HEK293T (cell line): ENCODE data around the gene EHBP1L1.
A peak's percentile ranks its signal among the peaks of the same experiment; 100 is the strongest.

ENCODE experiments used
- CTCF ChIA-PET: fragments of 350-600 bp; formaldehyde crosslinking; extraction: SDS; loops from one replicate; lab custom pipeline; 2021; ENCODE audit warnings: antibody characterized with exemption, inconsistent platforms; lab: Yijun Ruan, JAX
- POLR2A ChIA-PET: fragments of 350-600 bp; formaldehyde crosslinking; extraction: SDS; loops from one replicate; lab custom pipeline; 2020; ENCODE audit warnings: antibody characterized with exemption, inconsistent platforms; lab: Yijun Ruan, JAX
- DNase-seq: peaks from one replicate; pipeline ENCODE4 v3.0.0; 2012; ENCODE audit warnings: mixed read lengths; ENCODE audit errors: extremely low spot score
- ARNT ChIP-seq: fragments of 450-650 bp; IDR thresholded peaks from 2 replicates; pipeline ENCODE4 v1.6.1; 2017; ENCODE audit warnings: mild to moderate bottlenecking
- BHLHE40 ChIP-seq: fragments of 450-650 bp; IDR thresholded peaks from 2 replicates; pipeline ENCODE4 v1.6.1; 2016; ENCODE audit warnings: mild to moderate bottlenecking, moderate library complexity, borderline replicate concordance
- CTBP1 ChIP-seq: fragments of 450-650 bp; IDR thresholded peaks from 2 replicates; pipeline ENCODE4 v1.6.1; 2016; ENCODE audit warnings: borderline replicate concordance
- ELF4 ChIP-seq: fragments of 450-650 bp; IDR thresholded peaks from 2 replicates; pipeline ENCODE4 v1.6.1; 2017; ENCODE audit warnings: antibody characterized with exemption
- FOXA1 ChIP-seq: fragments of 450-650 bp; IDR thresholded peaks from 2 replicates; pipeline ENCODE4 v1.6.1; 2016; ENCODE audit warnings: mild to moderate bottlenecking
- FOXK2 ChIP-seq: fragments of 450-650 bp; IDR thresholded peaks from 2 replicates; pipeline ENCODE4 v1.6.1; 2016; ENCODE audit warnings: mild to moderate bottlenecking
- FOXM1 ChIP-seq: fragments of 450-650 bp; IDR thresholded peaks from 2 replicates; pipeline ENCODE4 v1.6.1; 2017; ENCODE audit warnings: mild to moderate bottlenecking, borderline replicate concordance
- HDGF ChIP-seq: fragments of 450-650 bp; IDR thresholded peaks from 2 replicates; pipeline ENCODE4 v1.6.1; 2017; ENCODE audit warnings: antibody characterized with exemption, borderline replicate concordance
- L3MBTL2 ChIP-seq: fragments of 450-650 bp; conservative IDR thresholded peaks from 2 replicates; pipeline ENCODE4 v1.6.1; 2016; ENCODE audit warnings: mild to moderate bottlenecking
- LEF1 ChIP-seq: fragments of 450-650 bp; IDR thresholded peaks from 2 replicates; pipeline ENCODE4 v1.6.1; 2017; ENCODE audit warnings: mild to moderate bottlenecking, borderline replicate concordance
- NFRKB ChIP-seq: fragments of 450-650 bp; IDR thresholded peaks from 2 replicates; pipeline ENCODE4 v1.6.1; 2016; ENCODE audit warnings: mild to moderate bottlenecking, moderate library complexity
- SP1 ChIP-seq: fragments of 450-650 bp; IDR thresholded peaks from 2 replicates; pipeline ENCODE4 v1.6.1; 2017
- SUZ12 ChIP-seq: fragments of 450-650 bp; IDR thresholded peaks from 2 replicates; pipeline ENCODE4 v1.6.1; 2016; ENCODE audit warnings: mild to moderate bottlenecking
- TARDBP ChIP-seq: fragments of 450-650 bp; IDR thresholded peaks from 2 replicates; pipeline ENCODE4 v1.6.1; 2016
- ZNF384 ChIP-seq: fragments of 450-650 bp; IDR thresholded peaks from 2 replicates; pipeline ENCODE4 v1.6.1; 2016
- TF ChIP-seq, protein P1 (sequence below): fragments of 450-650 bp; IDR thresholded peaks from 2 replicates; pipeline ENCODE4 v1.6.1; 2016

EHBP1L1 gene

DNA sequence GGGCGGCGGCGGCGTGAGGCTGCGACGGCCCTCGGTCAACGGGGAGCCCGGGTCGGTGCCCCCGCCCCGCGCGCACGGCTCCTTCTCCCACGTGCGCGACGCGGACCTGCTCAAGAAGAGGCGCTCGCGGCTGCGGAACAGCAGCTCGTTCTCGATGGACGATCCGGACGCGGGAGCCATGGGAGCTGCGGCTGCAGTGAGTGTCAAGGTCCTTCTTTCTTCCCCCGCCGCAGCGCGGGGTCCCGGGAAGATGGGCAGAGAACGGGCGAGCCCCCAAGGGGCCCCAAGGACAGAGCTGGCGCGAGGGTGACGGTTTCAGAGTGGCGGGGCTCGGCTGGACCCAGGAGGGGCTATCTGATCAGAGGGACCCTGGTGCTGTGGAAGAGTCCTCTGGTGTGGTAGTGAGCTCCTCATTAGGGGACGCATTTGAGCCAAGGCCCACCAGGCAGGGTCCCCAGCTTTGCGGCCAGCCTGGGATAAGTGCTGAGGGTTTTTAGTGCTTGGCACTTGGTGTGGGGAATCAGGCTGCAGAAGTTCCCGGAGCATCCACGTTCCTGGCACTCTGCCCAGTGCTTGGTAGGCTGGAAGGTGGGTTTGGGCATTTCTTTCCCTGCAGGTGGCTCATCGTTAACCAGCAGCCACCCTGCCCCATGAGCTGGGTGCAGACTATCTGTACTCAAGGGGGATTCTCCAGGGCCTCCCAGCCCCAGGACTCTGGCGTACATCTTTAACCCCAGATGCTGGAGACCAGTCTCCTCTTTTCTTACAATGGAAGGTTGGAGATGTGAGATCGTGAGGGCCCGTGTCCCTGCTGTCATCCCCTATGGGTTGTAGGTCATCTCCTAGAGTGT, 9.8 kb downstream of the EHBP1L1 start:
- CTCF ChIA-PET: interaction anchor here (0.9 to 1.2 kb wide), 3 partner anchors 8 to 45 kb away, joined by 3 to 5 read pairs (median 4); partner anchors contain the start of gene FAM89B
- POLR2A ChIA-PET: interaction anchor here (1.4 to 1.5 kb wide), 2 partner anchors 8 to 14 kb away, joined by 4 read pairs; no protein-coding TSS in a partner anchor
- TF ChIP-seq, protein P1, sequence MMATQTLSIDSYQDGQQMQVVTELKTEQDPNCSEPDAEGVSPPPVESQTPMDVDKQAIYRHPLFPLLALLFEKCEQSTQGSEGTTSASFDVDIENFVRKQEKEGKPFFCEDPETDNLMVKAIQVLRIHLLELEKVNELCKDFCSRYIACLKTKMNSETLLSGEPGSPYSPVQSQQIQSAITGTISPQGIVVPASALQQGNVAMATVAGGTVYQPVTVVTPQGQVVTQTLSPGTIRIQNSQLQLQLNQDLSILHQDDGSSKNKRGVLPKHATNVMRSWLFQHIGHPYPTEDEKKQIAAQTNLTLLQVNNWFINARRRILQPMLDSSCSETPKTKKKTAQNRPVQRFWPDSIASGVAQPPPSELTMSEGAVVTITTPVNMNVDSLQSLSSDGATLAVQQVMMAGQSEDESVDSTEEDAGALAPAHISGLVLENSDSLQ: no peak
- no peak for TF ChIP-seq HDGF
- no peak for TF ChIP-seq SUZ12

DNA sequence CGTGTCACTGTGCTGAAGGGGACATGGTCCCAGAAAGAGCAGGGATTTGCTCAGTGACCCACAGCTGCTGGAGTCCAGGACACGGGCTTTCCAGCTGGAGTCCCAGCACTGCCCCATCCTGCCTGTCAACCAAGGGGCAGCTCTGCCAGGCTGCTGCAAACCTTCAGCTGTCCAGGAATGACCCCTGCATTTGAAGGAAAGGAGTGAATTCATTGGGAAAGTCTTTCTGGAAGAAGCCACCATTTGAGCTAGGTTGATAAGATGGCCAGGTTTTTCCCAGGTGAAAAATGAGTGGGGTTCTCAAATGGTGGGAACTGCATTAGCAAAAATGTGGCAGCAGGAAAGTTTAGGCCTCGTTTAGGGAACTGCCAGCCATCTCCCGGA, 10.4 kb downstream of the EHBP1L1 start:
- CTCF ChIA-PET: interaction anchor here (0.9 to 1.2 kb wide), 2 partner anchors 8 to 13 kb away, joined by 4 to 5 read pairs; partner anchors contain the start of gene FAM89B
- POLR2A ChIA-PET: interaction anchor here (1.4 to 1.5 kb wide), 2 partner anchors 9 to 15 kb away, joined by 4 read pairs; no protein-coding TSS in a partner anchor
- no peak for DNase-seq
- TF ChIP-seq FOXK2: no peak

More for the DNA sequence above, 9.8 kb downstream of the EHBP1L1 start:
- no peak for DNase-seq

DNA sequence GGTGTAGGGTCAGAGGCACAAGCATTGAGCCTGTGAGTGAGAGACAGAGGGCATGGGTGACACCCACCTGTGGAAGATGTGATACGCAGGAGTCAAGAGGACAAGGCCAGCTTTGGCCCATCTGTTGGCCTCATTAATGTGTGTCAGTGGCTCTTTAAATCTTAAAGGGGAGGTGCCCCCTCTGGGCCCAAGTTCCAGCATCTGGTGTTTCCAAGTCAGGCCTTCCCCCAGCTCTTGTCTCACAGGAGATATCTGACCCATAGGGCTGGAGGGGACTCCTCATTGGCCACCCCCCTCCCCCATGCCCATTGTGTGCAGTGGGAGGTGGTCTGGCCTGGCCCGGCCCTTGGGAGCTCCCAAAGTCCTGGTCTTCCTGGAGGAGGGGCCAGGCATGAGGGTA, 10.8 kb downstream of the EHBP1L1 start:
- TF ChIP-seq HDGF (no peak), NFRKB (no peak), SUZ12 (no peak), SP1 (no peak), FOXM1 (no peak), TARDBP (no peak), FOXK2 (no peak), FOXA1 (no peak), ZNF384 (no peak), L3MBTL2 (no peak), LEF1 (no peak), BHLHE40 (no peak), ELF4 (no peak), CTBP1 (no peak), ARNT (no peak)
- TF ChIP-seq, protein P1: no peak
- DNase-seq: no peak
- POLR2A ChIA-PET: interaction anchor here (1.4 to 1.6 kb wide), 3 partner anchors 9 to 84 kb away, joined by 4 read pairs; no protein-coding TSS in a partner anchor
- CTCF ChIA-PET: interaction anchor here (0.8 to 1.2 kb wide), 2 partner anchors 14 to 45 kb away, joined by 5 read pairs; partner anchors contain the start of gene FAM89B

DNA sequence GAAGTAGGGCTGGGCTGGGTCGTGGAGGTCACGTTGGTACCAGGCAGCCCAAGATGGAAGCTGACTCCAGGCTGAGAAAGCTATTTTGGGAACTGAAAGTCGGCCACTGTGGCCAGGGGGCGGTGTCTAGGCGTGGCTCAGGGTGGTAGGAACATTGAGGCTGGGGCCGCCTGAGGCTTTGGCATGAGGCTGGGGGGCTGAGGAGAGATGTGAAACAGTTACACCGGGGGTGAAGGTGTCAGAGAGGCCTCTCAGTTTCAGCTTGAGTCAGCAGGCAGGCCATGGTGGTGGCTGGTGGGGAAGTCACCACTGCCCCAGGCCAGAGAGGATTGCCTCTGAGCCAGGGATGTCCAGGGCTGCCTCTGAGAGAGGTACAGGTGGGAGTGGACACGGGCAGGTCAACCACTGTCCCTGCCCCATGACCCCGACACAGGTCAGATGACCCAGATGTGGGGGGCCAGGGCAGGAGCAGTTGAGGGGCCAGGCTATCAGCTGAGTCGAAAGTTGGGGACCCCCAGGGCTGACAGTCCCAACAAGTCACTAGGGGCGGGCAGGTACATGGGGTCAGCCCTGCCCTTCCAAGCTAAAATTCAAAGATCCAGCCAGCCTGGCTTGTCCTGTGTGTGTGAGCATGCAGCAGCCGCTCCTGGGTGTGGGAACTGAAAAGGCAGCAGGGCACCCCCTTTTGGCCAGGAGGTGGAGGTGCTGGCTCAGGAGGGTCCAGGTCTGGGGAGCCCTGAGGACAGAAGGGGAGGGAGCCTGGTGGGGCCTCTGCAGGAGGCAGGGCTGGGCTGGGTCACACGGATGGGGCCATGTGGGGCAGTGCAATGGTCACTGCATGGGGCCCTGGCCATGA, 12.6 kb downstream of the EHBP1L1 start:
- ChIA-PET CTCF (interaction anchor here (0.6 to 1.4 kb wide), 8 partner anchors 11 to 235 kb away, joined by 3 to 8 read pairs (median 3); partner anchors contain the start of genes FAM89B and PCNX3), POLR2A (interaction anchor here (1.1 to 1.6 kb wide), 4 partner anchors 16 to 90 kb away, joined by 3 to 6 read pairs (median 4); partner anchors contain the start of genes FAM89B and MALAT1)
- DNase-seq: peak; percentile 76
- TF ChIP-seq SUZ12: no peak
- TF ChIP-seq ARNT: no peak
- TF ChIP-seq L3MBTL2: no peak
- TF ChIP-seq CTBP1: no peak
- no peak for TF ChIP-seq SP1
- no peak for TF ChIP-seq TARDBP
- TF ChIP-seq BHLHE40: no peak
- TF ChIP-seq FOXK2: no peak

DNA sequence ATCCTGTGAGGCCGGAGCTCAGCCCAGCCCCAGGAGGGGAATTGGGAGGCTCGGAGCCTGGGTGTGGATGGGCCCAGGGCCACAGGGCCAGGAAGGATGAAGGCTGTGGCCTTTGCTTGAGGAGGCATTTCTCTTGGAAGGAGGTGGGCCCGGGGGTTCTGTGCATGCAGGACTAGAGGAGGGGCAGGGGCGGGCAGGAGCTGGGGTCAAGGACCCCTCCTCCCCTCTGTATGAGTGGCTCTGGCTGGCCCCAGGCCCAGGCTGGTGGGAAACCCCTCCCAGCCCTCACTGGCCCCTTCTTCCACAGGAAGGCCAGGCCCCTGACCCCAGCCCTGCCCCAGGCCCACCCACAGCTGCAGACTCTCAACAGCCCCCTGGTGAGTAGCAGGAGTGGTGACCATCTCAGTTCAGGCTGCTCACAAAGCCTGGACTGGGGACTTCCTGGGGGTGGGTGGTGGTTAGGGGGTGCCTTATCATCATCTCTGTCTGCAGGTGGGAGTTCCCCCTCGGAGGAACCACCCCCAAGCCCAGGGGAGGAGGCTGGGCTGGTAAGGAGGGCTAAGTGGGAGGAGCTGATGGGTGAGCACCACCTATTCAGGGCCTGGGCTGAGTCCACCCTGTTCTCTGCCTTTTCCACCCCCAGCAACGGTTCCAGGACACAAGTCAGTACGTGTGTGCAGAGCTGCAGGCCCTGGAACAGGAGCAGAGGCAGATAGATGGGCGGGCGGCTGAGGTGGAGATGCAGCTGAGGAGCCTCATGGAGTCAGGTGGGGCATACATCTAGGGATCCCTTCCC, 13.8 kb downstream of the EHBP1L1 start:
- ChIA-PET CTCF (interaction anchor here (1.1 kb wide), 1 partner anchor 49 kb away, joined by 5 read pairs; no protein-coding TSS in a partner anchor), POLR2A (interaction anchor here (0.7 to 1.4 kb wide), 2 partner anchors 19 to 25 kb away, joined by 3 to 4 read pairs; partner anchors contain the start of gene ZNRD2)
- DNase-seq: no peak
- no peak for TF ChIP-seq FOXK2
- TF ChIP-seq FOXA1: no peak
- TF ChIP-seq SUZ12: no peak
- TF ChIP-seq LEF1: no peak
- no peak for TF ChIP-seq ZNF384

DNA sequence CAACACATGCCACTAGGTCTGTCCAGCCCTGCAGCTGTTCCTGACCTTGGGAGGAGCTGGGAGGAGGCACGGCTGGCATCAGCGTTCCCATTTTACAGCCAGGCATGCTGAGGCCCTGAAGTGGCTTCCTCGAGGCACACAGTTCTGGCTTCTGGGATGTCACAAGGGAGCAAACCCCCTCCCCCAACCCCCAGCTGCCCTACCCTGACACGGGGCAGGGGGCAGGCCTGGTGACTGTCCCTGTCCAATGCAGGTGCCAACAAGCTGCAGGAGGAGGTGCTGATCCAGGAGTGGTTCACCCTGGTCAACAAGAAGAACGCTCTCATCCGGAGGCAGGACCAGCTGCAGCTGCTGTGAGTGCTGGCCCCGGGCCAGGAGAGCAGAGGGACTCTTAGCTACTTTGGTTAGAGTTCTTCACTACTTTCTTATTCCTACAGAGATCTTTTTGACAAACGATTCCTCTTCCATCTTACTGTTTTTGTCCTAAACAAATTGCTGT, 14.4 kb downstream of the EHBP1L1 start:
- ChIA-PET POLR2A (interaction anchor here (1.4 kb wide), 1 partner anchor 20 kb away, joined by 3 read pairs; the partner anchor contains the start of gene ZNRD2), CTCF (no interaction called here)
- DNase-seq: no peak
- TF ChIP-seq NFRKB: no peak
- no peak for TF ChIP-seq BHLHE40
- TF ChIP-seq ZNF384: no peak
- TF ChIP-seq LEF1: no peak
- TF ChIP-seq, protein P1: no peak
- TF ChIP-seq FOXK2: no peak
- no peak for TF ChIP-seq TARDBP
- no peak for TF ChIP-seq L3MBTL2
- TF ChIP-seq SUZ12: no peak
- no peak for TF ChIP-seq SP1
- no peak for TF ChIP-seq FOXM1
- no peak for TF ChIP-seq CTBP1
- no peak for TF ChIP-seq HDGF
- no peak for TF ChIP-seq FOXA1
